ENCODE data around the gene CIRBP. TPM values are rescaled to one million over a fixed set of nuclear protein-coding genes. Genes with fewer than 3 reads are reported as not detected.

Gene CIRBP
- total RNA-seq, 1 experiment from 2014 or later, result 287 TPM

DNA sequence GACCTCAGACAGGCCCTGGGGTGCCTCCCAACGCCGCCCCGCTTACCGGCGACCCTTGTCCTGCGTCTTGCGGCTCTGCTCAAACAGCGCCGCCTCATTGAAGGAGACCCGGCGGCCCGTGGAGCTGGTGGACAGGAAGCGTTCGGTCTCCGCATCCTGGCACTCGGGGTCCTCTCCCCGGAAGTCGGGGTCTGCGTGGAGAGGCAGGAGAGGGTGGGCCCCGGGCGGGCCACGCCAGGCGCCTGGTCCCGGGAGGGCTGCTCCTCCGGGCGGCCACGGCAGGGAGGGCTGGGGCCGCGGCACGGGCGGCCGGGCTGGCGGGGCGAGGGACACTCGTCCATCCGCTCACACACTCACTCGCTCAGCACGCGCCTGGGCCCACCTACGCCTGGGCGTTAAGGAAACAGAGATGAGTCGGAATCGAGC, 34.2 kb upstream of the CIRBP start:
- no peak for TF ChIP-seq EZH2 (IDR thresholded peaks at IDR 0.05; ENCODE audit: borderline replicate concordance, low read depth, low read length, poor library complexity, severe bottlenecking)
- TF ChIP-seq, protein P1, sequence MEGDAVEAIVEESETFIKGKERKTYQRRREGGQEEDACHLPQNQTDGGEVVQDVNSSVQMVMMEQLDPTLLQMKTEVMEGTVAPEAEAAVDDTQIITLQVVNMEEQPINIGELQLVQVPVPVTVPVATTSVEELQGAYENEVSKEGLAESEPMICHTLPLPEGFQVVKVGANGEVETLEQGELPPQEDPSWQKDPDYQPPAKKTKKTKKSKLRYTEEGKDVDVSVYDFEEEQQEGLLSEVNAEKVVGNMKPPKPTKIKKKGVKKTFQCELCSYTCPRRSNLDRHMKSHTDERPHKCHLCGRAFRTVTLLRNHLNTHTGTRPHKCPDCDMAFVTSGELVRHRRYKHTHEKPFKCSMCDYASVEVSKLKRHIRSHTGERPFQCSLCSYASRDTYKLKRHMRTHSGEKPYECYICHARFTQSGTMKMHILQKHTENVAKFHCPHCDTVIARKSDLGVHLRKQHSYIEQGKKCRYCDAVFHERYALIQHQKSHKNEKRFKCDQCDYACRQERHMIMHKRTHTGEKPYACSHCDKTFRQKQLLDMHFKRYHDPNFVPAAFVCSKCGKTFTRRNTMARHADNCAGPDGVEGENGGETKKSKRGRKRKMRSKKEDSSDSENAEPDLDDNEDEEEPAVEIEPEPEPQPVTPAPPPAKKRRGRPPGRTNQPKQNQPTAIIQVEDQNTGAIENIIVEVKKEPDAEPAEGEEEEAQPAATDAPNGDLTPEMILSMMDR (conservative IDR thresholded peaks at IDR 0.05; ENCODE audit: low read depth, low read length), result no peak
- ChIA-PET POLR2A (ENCODE audit: low non-redundant PET) (no interaction called here), CTCF (interaction anchor here (0.6 kb wide), 1 partner anchor 56 kb away, joined by 5 read pairs; no protein-coding TSS in a partner anchor)
- no peak for DNase-seq (ENCODE audit: low spot score)
- Histone ChIP-seq H3K36me3 (ENCODE audit: insufficient read depth, low read length, poor library complexity, severe bottlenecking) (peaks cover 8% of the 10 kb centered on the region), H3K4me1 (ENCODE audit: insufficient read depth, low read length, poor library complexity, severe bottlenecking) (peaks cover 22% of the 10 kb centered on the region), H3K4me3 (ENCODE audit: low read depth, low read length, poor library complexity, severe bottlenecking) (no peak overlapping the region), H3K9me3 (ENCODE audit: low read depth, low read length, poor library complexity, severe bottlenecking) (no peaks in the 10 kb centered on the region), H3K27ac (ENCODE audit: low read depth, low read length, poor library complexity, severe bottlenecking) (no peak overlapping the region), H3K27me3 (replicated peaks; ENCODE audit: insufficient read depth, low read depth, low read length, poor library complexity) (no peaks in the 10 kb centered on the region)
- intact Hi-C loops (cut with micrococcal nuclease; ENCODE audit: unreplicated experiment), result no loop called here
- no TSS peak for BruUV-seq (replicated peaks)

DNA sequence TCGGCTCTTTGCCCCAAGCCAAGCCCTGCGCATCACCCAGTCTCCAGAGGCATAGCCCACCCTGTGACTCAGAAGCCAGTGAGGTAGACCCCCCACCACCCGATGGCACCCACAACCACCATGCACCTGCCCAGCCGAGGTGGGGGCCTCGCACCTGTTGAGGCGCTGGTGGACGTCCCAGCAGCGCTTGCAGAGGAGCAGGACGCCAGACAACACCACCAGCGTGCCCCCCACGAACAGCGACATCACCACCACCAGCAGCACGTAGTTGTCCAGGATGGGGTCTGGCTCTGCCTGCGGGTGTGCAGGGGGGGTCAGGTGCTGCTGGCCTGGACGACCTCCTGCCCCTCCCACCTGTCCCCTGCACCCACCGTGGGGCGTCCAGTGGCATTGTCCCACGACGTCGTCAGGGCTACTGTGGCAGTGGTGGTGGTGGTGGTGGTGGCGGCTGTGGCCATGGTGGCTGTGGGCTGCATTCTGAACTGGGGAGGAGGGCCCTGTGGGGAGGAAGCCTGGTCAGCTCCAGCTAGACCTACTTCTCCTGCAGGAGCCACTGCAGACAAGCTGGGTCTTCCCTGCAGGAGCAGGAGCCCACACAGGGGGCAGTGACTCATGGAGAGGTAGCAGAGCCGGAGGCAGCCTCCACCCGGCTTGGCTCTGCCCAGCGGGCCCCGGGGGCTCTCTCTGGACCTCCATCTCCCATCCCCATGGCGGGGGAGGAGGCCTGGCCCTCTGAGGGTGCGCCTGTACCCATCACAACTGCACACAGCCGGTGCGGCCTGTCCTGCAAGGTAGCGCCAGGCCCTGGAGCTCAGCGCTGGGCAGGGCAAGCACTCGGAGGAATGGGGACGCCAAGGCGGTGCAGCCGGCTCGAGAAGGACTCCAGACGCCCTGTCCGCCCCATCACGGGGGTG, 33.2 kb upstream of the CIRBP start:
- Histone ChIP-seq H3K4me1 (ENCODE audit: insufficient read depth, low read length, poor library complexity, severe bottlenecking) (peaks cover 24% of the 10 kb centered on the region), H3K27ac (ENCODE audit: low read depth, low read length, poor library complexity, severe bottlenecking) (no peak overlapping the region), H3K4me3 (ENCODE audit: low read depth, low read length, poor library complexity, severe bottlenecking) (peak overlapping the region; percentile 86), H3K36me3 (ENCODE audit: insufficient read depth, low read length, poor library complexity, severe bottlenecking) (peaks cover 8% of the 10 kb centered on the region), H3K9me3 (ENCODE audit: low read depth, low read length, poor library complexity, severe bottlenecking) (no peaks in the 10 kb centered on the region), H3K27me3 (replicated peaks; ENCODE audit: insufficient read depth, low read depth, low read length, poor library complexity) (no peaks in the 10 kb centered on the region)
- intact Hi-C loops (cut with micrococcal nuclease; ENCODE audit: unreplicated experiment), result no loop called here
- POLR2A ChIA-PET (ENCODE audit: low non-redundant PET), result no interaction called here
- no peak for DNase-seq (ENCODE audit: low spot score)
- CTCF ChIA-PET, result interaction anchor here (0.5 kb wide), 1 partner anchor 11 kb away, joined by 4 read pairs; no protein-coding TSS in a partner anchor
- BruUV-seq (replicated peaks), result no TSS peak
- TF ChIP-seq, protein P1 (conservative IDR thresholded peaks at IDR 0.05; ENCODE audit: low read depth, low read length), result no peak
- TF ChIP-seq EZH2 (IDR thresholded peaks at IDR 0.05; ENCODE audit: borderline replicate concordance, low read depth, low read length, poor library complexity, severe bottlenecking), result no peak

DNA sequence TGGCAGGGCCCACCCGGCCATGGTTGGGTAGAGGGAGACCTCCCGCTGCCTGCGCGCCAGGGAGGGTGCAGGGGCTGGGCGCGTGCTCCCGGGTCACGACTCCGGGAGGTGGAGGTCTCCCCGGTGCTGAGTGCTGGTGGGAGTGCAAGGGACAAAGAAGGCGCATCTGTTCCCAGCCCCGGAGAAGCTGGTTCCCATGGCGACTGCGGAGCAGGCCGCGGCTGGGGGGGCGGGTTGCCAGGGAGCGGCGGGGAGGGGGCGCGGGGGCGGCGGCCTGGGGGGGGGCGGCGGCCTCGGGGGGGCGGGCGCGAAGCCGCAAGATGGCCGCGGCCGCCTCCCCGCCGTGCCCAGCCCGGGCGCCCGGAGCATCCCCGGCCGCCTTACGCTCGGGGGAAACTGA, 32.6 kb upstream of the CIRBP start:
- Histone ChIP-seq H3K4me1 (ENCODE audit: insufficient read depth, low read length, poor library complexity, severe bottlenecking) (peaks cover 24% of the 10 kb centered on the region), H3K9me3 (ENCODE audit: low read depth, low read length, poor library complexity, severe bottlenecking) (no peaks in the 10 kb centered on the region), H3K4me3 (ENCODE audit: low read depth, low read length, poor library complexity, severe bottlenecking) (peak overlapping the region; percentile 86), H3K27ac (ENCODE audit: low read depth, low read length, poor library complexity, severe bottlenecking) (no peak overlapping the region), H3K36me3 (ENCODE audit: insufficient read depth, low read length, poor library complexity, severe bottlenecking) (peaks cover 8% of the 10 kb centered on the region), H3K27me3 (replicated peaks; ENCODE audit: insufficient read depth, low read depth, low read length, poor library complexity) (no peaks in the 10 kb centered on the region)
- BruUV-seq (replicated peaks), result no TSS peak
- no peak for DNase-seq (ENCODE audit: low spot score)
- no peak for TF ChIP-seq EZH2 (IDR thresholded peaks at IDR 0.05; ENCODE audit: borderline replicate concordance, low read depth, low read length, poor library complexity, severe bottlenecking)
- TF ChIP-seq, protein P1 (conservative IDR thresholded peaks at IDR 0.05; ENCODE audit: low read depth, low read length), result no peak
- ChIA-PET CTCF (no interaction called here), POLR2A (ENCODE audit: low non-redundant PET) (interaction anchor here (0.6 kb wide), 1 partner anchor 33 kb away, joined by 4 read pairs; no protein-coding TSS in a partner anchor)
- intact Hi-C loops (cut with micrococcal nuclease; ENCODE audit: unreplicated experiment), result no loop called here

All from A673 (cell line).